Heart right ventricle (tissue), 16 donors: ENCODE results near the gene FGFR4. TPM values are rescaled to one million over a fixed set of nuclear protein-coding genes. Genes with fewer than 3 reads are reported as not detected.

Source experiments
- ATAC-seq, 8 donors: fragments of 200-7000 bp; cut with Tn5 transposase; one replicate each; pipeline ENCODE4 v1.9.1; 2020; ENCODE audit warnings: mild to moderate bottlenecking in 8 of 8, moderate library complexity in 8 of 8, moderate number of reproducible peaks in 1 of 8
- DNase-seq, 2 donors: peaks; one replicate each; pipeline ENCODE4 v3.0.0-alpha.2; 2020
- H3K27ac ChIP-seq, 10 donors: fragments of 200-600 bp; sonication (generic) in 2 of 10; one replicate each; pipeline versions ENCODE4 v1.5.0 to v1.8.0; 2020 to 2022; ENCODE audit warnings: mild to moderate bottlenecking in 3 of 10
- H3K27me3 ChIP-seq, 7 donors: fragments of 200-600 bp; one replicate each; pipeline ENCODE4 v1.8.0; 2021 to 2022; ENCODE audit warnings: mild to moderate bottlenecking in 2 of 7
- H3K36me3 ChIP-seq, 9 donors: fragments of 200-600 bp; sonication (generic) in 1 of 9; one replicate each; pipeline versions ENCODE4 v1.5.0 to v1.8.0; 2020 to 2022; ENCODE audit warnings: mild to moderate bottlenecking in 2 of 9
- H3K4me1 ChIP-seq, 9 donors: fragments of 200-600 bp; sonication (generic) in 1 of 9; one replicate each; pipeline versions ENCODE4 v1.5.0 to v1.8.0; 2020 to 2022; ENCODE audit warnings: mild to moderate bottlenecking in 4 of 9
- H3K4me3 ChIP-seq, 10 donors: fragments of 200-600 bp; sonication (generic) in 2 of 10; one replicate each; pipeline versions ENCODE4 v1.5.0 to v1.8.0; 2020 to 2022; ENCODE audit warnings: mild to moderate bottlenecking in 7 of 10, moderate library complexity in 2 of 10
- H3K9me3 ChIP-seq, 11 donors: fragments of 200-600 bp in 10 of 11; sonication (generic) in 2 of 11; one replicate each; pipeline versions ENCODE4 v1.5.0 to v1.8.0; 2013 to 2022; ENCODE audit warnings: mild to moderate bottlenecking in 2 of 11, control low read depth in 1 of 11, moderate library complexity in 1 of 11
- CTCF ChIP-seq, 9 donors: fragments of 200-600 bp; sonication (generic) in 2 of 9; IDR thresholded peaks; one replicate each; pipeline versions ENCODE4 v1.5.0 to v1.8.0; 2021 to 2022; ENCODE audit warnings: antibody characterized with exemption in 9 of 9, mild to moderate bottlenecking in 5 of 9, moderate library complexity in 1 of 9
- WGBS, 2 donors: extraction: QIAGEN DNeasy Blood & Tissue Kit; methylation state at CpG; one replicate each; pipeline ENCODE4 v1.1.7; 2013; ENCODE audit warnings: inconsistent platforms in 1 of 2; 5-methylcytosine and 5-hydroxymethylcytosine counted together
- intact Hi-C, 10 donors: fragments of 100-400 bp; cut with DNase I; formaldehyde crosslinking; loops; one replicate each; pipeline versions ENCODE4 v1.11.1 to v1.14.2; 2022
- polyA plus RNA-seq, 2 donors: library from polyadenylated mRNA; stranded (reverse); fragments of 200-250 nt; gene quantifications; one replicate each; pipeline ENCODE4 v1.2.3, GENCODE V29; 2013
- total RNA-seq, 10 donors: library from RNA; stranded (reverse); fragmentation: NEBNext Ultra II Directional in 3 of 10; extraction: Animal tissue kit (Norgen Biotek cat#: 25700) in 3 of 10; gene quantifications; one replicate each; pipeline versions ENCODE4 v1.2.1 to v1.2.4, GENCODE V29; 2021 to 2023
- donor health status: Arrhythmogenic right ventricular cardiomyopathy.
- donor health status: ischemic (EF 13 %, LVEDD 7.1; RV severe dilation, severe dysfunction).
- donor health status: healthy with polysubstance abuse.
- donor health status: DM: no; HTN: yes; CAD: no.
- donor health status: DM: no; HTN: no; CAD: no.
- donor health status: ischemic (EF 25% LVEDD 6.9; RV normal size, moderate dysfunction).
- donor health status: ischemic (EF 25% LVEDD 5.7; RV mildly dilated, moderate dysfunction).
- donor health status: healthy.
- donor health status: DM: yes; HTN: yes; CAD: no.
- donor health status: Ischemic cardiomyopathy.
- donor health status: ischemic (EF 35%, LVEDD 5.7; RV mildly dilated, moderate dysfunction).
- donor health status: nonischemic (EF 11% LVEDD 7.7; RV severe dilation, severe dysfunction).
- donor health status: DM: yes; HTN: yes; CAD: no.
- donor health status: PGD.
- donor health status: ischemic (EF 29% LVEDD 5.4; RV normal size, mild dysfunction).
- donor health status: nonischemic (EF 23%, LVEDD 6.1; RV moderate dilation, normal function).

Gene FGFR4
- total and polyA plus RNA-seq, 12 donors = 0.25 to 2.7 (median 0.53) TPM; not detected in 1

- H3K27me3 ChIP-seq = no peaks in the 10 kb centered on the region
- no peak for TF ChIP-seq CTCF (IDR thresholded peaks at IDR 0.05)
- 14 to 29% methylated on average over 68 to 100 of the region's 100 CpGs for WGBS, 2 donors
- H3K36me3 ChIP-seq = peaks cover 0 to 25% (median 11%) of the 10 kb centered on the region in 9 donors
- H3K4me3 ChIP-seq = peak overlapping the region in 9 of 10 donors; percentile 65 to 90 (median 74)
- peaks cover 20 to 62% (median 37%) of the 10 kb centered on the region in 9 donors for H3K4me1 ChIP-seq
- peak overlapping the region; percentile 85 to 98 (median 94) for H3K27ac ChIP-seq
- H3K9me3 ChIP-seq = no peaks in the 10 kb centered on the region
- ATAC-seq (peak; percentile 26 to 69 (median 36)), DNase-seq (peak in 1 of 2 donors; percentile 39)
- intact Hi-C loops = loop anchor here in 1 of 10 donors (5.0 kb wide), 1 partner anchor 220 kb away; the partner anchor contains the start of gene LMAN2
Observed at GRCh38 chr5:177132136-177133095, 45.7 kb downstream of the FGFR4 start.

DNA sequence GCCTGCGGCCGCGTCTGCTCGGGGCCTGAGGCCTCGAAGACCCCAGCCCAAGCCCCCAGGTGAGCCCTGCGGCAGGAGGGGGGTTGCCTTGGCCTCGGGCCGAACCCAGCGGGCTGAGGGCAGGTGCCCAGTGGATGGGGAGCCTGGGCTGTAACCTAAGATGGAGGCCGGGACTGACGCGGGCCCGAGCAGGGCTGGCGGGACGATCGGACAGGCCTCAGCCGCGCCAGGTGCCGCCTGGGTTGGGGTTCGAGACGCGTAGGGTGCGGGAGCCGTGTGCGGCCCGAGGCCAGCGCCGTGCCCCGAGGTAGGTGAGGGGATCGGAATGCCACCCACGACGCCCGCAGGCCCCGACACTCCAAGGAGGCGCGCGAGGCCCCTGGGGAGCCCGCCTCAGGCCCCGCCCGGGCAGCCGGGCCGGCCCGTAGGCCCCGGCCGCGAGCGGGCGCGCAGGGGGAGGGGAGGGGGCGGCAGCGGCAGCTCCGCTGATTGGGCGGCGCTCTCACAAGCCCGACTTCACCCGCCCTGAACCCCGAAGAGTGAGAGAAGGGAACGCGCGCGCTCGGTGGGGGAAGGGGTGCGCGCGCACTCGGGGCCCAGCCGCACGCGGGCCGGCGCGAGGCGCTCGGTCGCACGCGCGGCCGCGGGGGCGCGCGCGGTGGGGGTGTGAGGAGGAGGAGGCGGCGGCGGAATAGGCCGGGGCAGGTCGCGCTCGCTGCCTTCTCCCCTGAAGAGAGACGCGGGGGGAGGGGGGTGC is 46.6 kb downstream of the FGFR4 start, which contains the start of gene NSD1:
Gene NSD1 (plus strand): TSS at position 678 of the 757 bp plus-strand sequence. CDS start 1,331 bp downstream, outside the sequence.
- H3K9me3 ChIP-seq = no peaks in the 10 kb centered on the region
- H3K4me1 ChIP-seq = peaks cover 20 to 67% (median 46%) of the 10 kb centered on the region in 9 donors
- DNase-seq (peak; percentile 87 to 90), ATAC-seq (peak; percentile 78 to 85 (median 84))
- intact Hi-C loops = loop anchor here in 1 of 10 donors (5.0 kb wide), 1 partner anchor 219 kb away; the partner anchor contains the start of gene LMAN2
- 0 to 2% methylated on average over 54 to 91 of the region's 93 CpGs for WGBS, 2 donors
- H3K4me3 ChIP-seq = peak within 1 kb of the TSS; percentile 65 to 90 (median 74)
- no peak for TF ChIP-seq CTCF (IDR thresholded peaks at IDR 0.05)
- peak within 1 kb of the TSS; percentile 85 to 98 (median 94) for H3K27ac ChIP-seq
- H3K36me3 ChIP-seq = peaks cover 0 to 34% (median 15%) of the 10 kb centered on the region in 9 donors
- H3K27me3 ChIP-seq = no peaks in the 10 kb centered on the region

DNA sequence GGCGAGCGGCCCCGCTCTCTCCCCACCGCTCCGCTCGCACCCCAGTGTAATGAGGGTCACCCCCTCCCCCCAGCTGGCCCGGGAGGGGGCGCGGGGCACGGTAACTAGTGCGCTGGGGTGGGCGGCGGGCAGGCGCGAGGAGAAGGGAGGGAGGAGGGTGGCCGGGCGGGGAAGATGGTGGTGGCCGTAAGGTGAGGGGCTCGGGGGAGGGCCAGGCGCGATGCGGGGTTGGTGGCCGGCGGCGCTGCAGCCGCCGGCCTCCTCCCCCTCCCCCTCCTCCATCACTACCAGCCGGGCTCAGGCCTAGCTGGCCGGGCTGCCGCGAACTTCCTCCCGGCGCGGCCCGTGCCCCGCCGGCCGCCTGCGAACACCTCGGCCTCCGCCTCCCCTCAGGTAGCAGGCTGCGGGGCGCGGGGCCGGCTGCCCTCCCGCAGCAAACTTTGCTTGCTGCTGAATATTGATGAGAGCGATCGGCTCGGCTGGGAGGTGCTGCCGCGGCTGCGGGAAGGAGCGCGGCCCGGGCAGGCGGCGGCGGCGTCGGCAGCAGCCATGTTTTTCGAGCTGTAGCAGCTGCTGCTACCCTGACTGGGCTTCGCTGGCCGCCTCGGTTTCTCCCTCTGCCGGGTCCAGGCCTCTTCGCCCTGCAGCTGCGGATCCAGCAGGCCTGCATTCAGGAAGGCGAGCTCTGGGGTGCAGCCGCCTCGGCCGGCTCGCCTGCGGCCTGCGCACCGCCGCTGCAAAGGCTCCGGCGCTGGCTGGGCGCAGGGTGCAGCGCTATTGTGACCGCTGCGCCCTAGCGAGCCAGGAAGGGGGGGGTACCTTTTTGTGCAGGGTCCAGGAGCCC is 47.4 kb downstream of the FGFR4 start:
- TF ChIP-seq CTCF (IDR thresholded peaks at IDR 0.05) = peak in 1 of 9 donors; percentile 2
- H3K4me3 ChIP-seq = peak overlapping the region; percentile 65 to 90 (median 74)
- peaks cover 0 to 42% (median 18%) of the 10 kb centered on the region in 9 donors for H3K36me3 ChIP-seq
- peak in 1 of 2 donors; percentile 58 for DNase-seq
- H3K27me3 ChIP-seq = no peaks in the 10 kb centered on the region
- ATAC-seq = peak; percentile 40 to 66 (median 51)
- 1% methylated on average over 56 to 81 of the region's 83 CpGs for WGBS, 2 donors
- H3K9me3 ChIP-seq = no peaks in the 10 kb centered on the region
- H3K27ac ChIP-seq = peak overlapping the region; percentile 85 to 98 (median 94)
- H3K4me1 ChIP-seq = peaks cover 20 to 62% (median 47%) of the 10 kb centered on the region in 9 donors
- intact Hi-C loops = loop anchor here in 1 of 10 donors (5.0 kb wide), 1 partner anchor 218 kb away; the partner anchor contains the start of gene LMAN2
